ENCODE measurements around the gene SPACDR. TPM values are rescaled to one million over a fixed set of nuclear protein-coding genes. Genes with fewer than 3 reads are reported as not detected.
"Not testable (repeated sequence)": the region's sequence is repeated elsewhere in the genome, so short reads cannot be mapped to it uniquely, and the experiment has no call there.

The SPACDR gene
- total RNA-seq, 1 experiment from 2014 or later, result 4.5 TPM

DNA sequence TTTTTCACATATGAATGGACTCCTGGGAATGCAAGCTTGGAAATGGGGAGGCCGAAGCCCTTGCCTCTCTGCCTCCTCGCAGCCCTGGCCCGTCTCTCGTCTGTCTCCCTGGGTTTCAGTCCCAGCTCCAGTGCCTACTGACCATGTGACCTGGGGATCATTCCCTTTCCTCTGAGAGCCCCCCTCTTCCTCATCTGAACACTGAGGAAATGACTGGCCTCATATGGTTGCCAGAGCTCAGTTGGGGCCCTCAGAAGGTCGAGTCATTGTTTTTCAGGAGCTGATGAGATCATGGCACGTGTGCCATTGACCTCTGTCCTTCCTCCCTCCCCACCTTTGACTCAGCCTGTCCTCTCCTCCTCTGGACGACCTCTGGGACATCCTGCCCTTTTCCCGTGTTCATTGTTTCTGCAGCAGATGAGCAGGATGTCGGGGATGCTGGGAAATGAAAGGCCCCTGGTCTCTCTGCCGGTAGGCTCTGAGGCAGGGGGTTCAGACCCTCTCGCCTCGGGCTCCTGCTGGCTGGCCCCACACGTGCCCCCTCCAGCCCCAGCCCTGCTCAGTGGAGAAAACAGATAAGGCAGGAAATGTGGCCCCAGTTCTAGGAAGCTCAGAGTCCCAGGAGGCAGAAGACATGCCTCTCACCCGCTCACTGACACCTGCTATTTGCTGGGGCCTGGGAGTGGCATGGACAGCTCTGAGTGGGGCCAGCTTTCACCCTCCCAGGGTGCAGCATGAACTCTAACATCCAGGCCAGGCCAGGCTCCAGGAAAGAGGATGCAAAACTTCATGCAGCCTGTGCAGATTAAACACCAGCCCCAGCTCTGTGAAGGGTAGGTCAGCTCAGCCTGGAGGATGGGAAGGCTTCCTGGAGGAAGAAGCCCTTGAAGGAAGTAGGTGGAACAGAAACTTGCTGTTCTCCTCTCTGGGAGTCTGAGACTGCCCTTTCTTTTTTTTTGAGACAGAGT lies 19.5 kb downstream of the SPACDR start:
- CTCF ChIA-PET, result no interaction called here
- Mint-ChIP-seq H3K9me3 (ENCODE audit: low read depth, unreplicated experiment) (no peaks in the 10 kb centered on the region), H3K4me3 (ENCODE audit: low read depth, unreplicated experiment) (no peak overlapping the region), H3K36me3 (ENCODE audit: insufficient read depth, unreplicated experiment) (no peaks in the 10 kb centered on the region), H3K4me1 (ENCODE audit: low read depth, unreplicated experiment) (no peaks in the 10 kb centered on the region), H3K27ac (ENCODE audit: unreplicated experiment) (no peak overlapping the region), H3K27me3 (ENCODE audit: unreplicated experiment) (no peaks in the 10 kb centered on the region)
- no TSS peak for BruUV-seq (replicated peaks)
- no peak for DNase-seq
- intact Hi-C loops (cut with micrococcal nuclease; ENCODE audit: unreplicated experiment), result no loop called here
- TF ChIP-seq, protein P1, sequence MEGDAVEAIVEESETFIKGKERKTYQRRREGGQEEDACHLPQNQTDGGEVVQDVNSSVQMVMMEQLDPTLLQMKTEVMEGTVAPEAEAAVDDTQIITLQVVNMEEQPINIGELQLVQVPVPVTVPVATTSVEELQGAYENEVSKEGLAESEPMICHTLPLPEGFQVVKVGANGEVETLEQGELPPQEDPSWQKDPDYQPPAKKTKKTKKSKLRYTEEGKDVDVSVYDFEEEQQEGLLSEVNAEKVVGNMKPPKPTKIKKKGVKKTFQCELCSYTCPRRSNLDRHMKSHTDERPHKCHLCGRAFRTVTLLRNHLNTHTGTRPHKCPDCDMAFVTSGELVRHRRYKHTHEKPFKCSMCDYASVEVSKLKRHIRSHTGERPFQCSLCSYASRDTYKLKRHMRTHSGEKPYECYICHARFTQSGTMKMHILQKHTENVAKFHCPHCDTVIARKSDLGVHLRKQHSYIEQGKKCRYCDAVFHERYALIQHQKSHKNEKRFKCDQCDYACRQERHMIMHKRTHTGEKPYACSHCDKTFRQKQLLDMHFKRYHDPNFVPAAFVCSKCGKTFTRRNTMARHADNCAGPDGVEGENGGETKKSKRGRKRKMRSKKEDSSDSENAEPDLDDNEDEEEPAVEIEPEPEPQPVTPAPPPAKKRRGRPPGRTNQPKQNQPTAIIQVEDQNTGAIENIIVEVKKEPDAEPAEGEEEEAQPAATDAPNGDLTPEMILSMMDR (IDR thresholded peaks at IDR 0.05; ENCODE audit: unreplicated experiment), result no peak

DNA sequence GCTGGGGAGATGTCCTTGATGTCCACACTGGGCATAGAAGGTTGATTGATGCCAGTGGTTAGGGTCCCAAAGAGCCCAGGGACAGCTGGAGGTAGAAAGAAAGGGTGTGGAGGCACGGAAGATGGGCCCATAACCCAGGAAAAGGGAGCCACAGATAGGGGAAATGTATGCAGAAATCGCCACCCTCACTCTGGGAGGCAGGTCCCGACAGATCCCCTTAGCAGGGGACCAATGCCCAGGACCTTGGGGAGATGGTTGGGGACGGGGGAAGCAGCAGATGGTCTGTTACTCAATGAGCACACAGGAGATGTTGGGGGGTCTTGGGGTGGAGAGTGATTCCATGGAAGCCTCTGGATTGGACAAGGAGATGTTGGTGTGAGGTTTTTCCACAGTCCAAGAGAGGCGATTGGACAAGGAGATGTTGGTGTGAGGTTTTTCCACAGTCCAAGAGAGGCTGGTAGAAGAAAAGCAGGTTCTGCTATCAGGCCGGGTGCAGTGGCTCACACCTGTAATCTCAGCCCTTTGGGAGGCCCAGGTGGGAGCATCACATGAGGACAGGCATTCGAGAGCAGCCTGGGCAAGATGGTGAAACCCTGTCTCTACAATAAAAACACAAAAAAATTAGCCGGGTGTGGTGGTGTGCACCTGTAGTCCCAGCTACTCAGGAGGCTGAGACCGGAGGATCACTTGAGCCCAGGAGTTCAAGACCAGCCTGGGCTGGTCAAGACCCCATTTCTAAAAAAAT lies 20.8 kb downstream of the SPACDR start:
- BruUV-seq (replicated peaks), result no TSS peak
- Mint-ChIP-seq H3K4me3 (ENCODE audit: low read depth, unreplicated experiment) (no peak overlapping the region), H3K27me3 (ENCODE audit: unreplicated experiment) (no peaks in the 10 kb centered on the region), H3K36me3 (ENCODE audit: insufficient read depth, unreplicated experiment) (no peaks in the 10 kb centered on the region), H3K4me1 (ENCODE audit: low read depth, unreplicated experiment) (no peaks in the 10 kb centered on the region), H3K27ac (ENCODE audit: unreplicated experiment) (peak overlapping the region; percentile 53), H3K9me3 (ENCODE audit: low read depth, unreplicated experiment) (no peaks in the 10 kb centered on the region)
- CTCF ChIA-PET, result no interaction called here
- DNase-seq, result no peak
- intact Hi-C loops (cut with micrococcal nuclease; ENCODE audit: unreplicated experiment), result no loop called here
- TF ChIP-seq, protein P1 (IDR thresholded peaks at IDR 0.05; ENCODE audit: unreplicated experiment), result no peak

DNA sequence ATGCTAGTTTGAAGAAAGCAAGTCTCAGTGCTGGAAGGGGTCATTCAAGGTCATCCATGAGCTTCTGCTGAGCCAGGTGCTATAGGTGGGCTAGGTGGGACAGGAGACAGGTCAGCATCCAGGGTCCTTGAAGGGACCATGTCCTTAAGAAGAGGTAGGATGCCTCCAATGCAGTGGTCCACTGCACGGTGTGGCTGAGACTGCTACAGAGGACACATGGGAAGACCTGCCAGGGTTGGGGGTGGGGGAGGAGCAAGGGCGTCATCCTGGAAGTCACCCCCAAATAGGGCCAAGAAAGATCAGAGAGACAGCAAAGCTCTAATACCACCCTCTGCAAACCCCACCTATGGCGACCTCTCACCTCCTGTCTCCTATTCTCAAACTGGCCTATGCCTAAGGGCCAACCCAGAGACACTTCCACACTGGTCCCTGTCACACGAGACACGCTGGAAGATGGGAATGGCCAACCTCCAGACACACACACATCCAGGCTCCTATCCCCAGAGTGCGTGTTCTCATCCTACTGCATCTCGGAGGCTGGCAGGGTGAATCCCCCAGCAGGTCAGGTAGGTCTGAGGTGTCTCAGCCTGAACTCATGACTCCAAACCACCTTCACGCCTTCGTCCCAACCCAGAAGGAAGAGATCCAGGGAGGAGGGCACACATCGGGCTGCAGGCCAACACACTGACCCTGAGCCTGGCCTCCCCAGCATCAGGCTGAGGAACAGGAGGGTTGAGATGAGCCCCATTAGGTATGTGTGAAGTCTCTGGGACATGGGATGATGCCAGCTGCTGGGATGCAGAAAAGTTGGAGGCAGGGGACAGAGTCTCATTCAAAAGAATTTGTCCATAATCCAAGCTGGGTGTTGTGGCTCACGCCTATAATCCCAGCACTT lies 22.2 kb downstream of the SPACDR start:
- no peaks in the 10 kb centered on the region for H3K4me1 Mint-ChIP-seq (ENCODE audit: low read depth, unreplicated experiment)
- CTCF ChIA-PET, result no interaction called here

DNA sequence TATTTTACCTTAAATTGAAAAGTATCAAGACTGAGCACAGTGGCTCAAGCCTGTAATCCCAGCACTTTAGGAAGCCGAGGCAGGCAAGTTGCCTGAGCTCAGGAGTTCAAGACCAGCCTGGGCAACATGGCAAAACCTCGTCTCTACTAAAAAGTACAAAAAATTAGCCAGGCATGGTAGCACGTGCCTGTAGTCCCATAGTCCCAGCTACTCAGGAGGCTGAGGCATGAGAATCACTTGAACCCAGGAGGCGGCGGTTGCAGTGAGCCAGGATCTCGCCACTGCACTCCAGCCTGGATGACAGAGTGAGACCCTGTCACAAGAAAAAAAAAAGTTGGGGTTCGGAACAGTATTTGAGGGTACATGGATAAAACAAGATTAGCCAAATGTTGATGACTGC lies 24.8 kb downstream of the SPACDR start:
- CTCF ChIA-PET; BruUV-seq (replicated peaks); DNase-seq; intact Hi-C loops (cut with micrococcal nuclease; ENCODE audit: unreplicated experiment); H3K4me3 Mint-ChIP-seq (ENCODE audit: low read depth, unreplicated experiment); H3K4me1 Mint-ChIP-seq (ENCODE audit: low read depth, unreplicated experiment); H3K27ac Mint-ChIP-seq (ENCODE audit: unreplicated experiment); H3K9me3 Mint-ChIP-seq (ENCODE audit: low read depth, unreplicated experiment); H3K27me3 Mint-ChIP-seq (ENCODE audit: unreplicated experiment): not testable (repeated sequence)
- H3K36me3 Mint-ChIP-seq (ENCODE audit: insufficient read depth, unreplicated experiment), result peaks cover 25% of the 10 kb centered on the region

More for the DNA sequence above, 22.2 kb downstream of the SPACDR start:
- TF ChIP-seq, protein P1 (IDR thresholded peaks at IDR 0.05; ENCODE audit: unreplicated experiment), result no peak
- intact Hi-C loops (cut with micrococcal nuclease; ENCODE audit: unreplicated experiment), result no loop called here
- Mint-ChIP-seq H3K27me3 (ENCODE audit: unreplicated experiment) (no peaks in the 10 kb centered on the region), H3K27ac (ENCODE audit: unreplicated experiment) (no peak overlapping the region), H3K9me3 (ENCODE audit: low read depth, unreplicated experiment) (no peaks in the 10 kb centered on the region), H3K36me3 (ENCODE audit: insufficient read depth, unreplicated experiment) (no peaks in the 10 kb centered on the region), H3K4me3 (ENCODE audit: low read depth, unreplicated experiment) (no peak overlapping the region)
- no TSS peak for BruUV-seq (replicated peaks)
- DNase-seq, result no peak

DNA sequence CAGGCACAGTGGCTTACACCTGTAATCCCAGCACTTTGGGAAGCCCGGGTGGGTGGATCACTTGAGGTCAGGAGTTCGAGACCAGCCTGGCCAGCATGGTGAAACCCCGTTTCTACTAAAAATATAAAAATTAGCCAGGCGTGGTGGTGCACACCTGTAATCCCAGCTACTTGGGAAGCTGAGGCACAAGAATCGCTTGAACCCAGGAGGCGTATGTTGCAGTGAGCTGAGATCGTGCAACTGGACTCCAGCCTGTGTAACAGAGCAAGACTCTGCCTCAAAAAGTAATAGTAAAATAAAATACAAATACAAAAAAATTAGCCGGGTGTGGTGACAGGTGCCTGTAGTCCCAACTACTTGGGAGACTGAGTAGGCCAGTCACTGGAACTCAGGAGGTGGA lies 25.3 kb downstream of the SPACDR start:
- intact Hi-C loops (cut with micrococcal nuclease; ENCODE audit: unreplicated experiment), result not testable (repeated sequence)

More for the DNA sequence above, 25.3 kb downstream of the SPACDR start:
- H3K27me3 Mint-ChIP-seq (ENCODE audit: unreplicated experiment); CTCF ChIA-PET; H3K4me3 Mint-ChIP-seq (ENCODE audit: low read depth, unreplicated experiment); H3K27ac Mint-ChIP-seq (ENCODE audit: unreplicated experiment); DNase-seq; H3K9me3 Mint-ChIP-seq (ENCODE audit: low read depth, unreplicated experiment); BruUV-seq (replicated peaks): not testable (repeated sequence)
- Mint-ChIP-seq H3K36me3 (ENCODE audit: insufficient read depth, unreplicated experiment) (peaks cover 30% of the 10 kb centered on the region), H3K4me1 (ENCODE audit: low read depth, unreplicated experiment) (peaks cover 10% of the 10 kb centered on the region)

Measured in Calu3 (cell line).